NCI-H526 treated with DMSO at 0.1 percent for 48 hours (cell line): ENCODE measurements around the gene DLK1.

ENCODE experiments used
- DNase-seq: peaks from one replicate; lab custom pipeline; 2025; lab: John Stamatoyannopoulos, UW

Gene DLK1

GRCh38 chr14:100734031-100734990, 7.6 kb downstream of the DLK1 start:
- DNase-seq: no peak

GRCh38 chr14:100735271-100735670, 8.6 kb downstream of the DLK1 start:
- no peak for DNase-seq

GRCh38 chr14:100736269-100737180, 9.8 kb downstream of the DLK1 start:
- no peak for DNase-seq

DNA sequence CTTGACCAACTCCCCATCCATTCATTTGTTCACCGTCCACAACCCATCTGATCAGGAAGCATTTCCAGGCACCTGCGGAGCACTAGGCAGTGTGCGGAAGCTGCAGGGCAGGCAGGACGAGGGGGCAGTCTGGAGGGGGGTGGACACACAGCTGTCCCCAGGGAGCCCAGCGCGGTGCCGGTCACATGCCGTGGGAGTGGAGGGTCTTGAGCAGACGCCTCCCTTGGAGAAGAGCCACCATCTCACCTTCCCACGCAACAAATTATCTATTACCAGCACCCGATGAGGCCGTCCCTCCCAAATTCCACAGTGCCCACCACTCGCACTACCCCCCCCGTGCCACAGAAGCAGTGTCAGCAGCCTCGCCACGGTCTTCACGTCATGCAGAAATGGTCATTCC, 10.8 kb downstream of the DLK1 start:
- no peak for DNase-seq

DNA sequence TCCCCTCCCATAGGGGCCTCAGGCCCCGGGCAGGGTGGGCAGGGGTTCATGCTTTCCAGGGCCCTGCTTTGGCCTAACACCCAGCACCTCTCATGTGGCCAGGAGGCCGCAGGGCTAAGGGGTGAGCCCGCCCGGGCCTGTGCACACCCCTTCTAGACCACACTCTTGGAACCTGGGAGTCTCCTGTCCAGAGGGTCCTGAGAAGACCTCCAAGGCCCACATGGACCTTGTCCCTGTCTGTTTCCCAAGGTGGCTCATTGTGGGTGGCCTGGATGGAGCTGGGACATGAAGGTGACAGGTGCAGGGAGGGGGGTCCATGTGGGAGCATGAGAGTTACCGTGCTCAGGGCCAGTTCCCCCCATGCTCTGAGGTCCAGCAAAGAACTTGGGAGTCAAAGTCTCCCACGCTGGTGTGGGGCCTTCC, 11.6 kb downstream of the DLK1 start:
- no peak for DNase-seq

DNA sequence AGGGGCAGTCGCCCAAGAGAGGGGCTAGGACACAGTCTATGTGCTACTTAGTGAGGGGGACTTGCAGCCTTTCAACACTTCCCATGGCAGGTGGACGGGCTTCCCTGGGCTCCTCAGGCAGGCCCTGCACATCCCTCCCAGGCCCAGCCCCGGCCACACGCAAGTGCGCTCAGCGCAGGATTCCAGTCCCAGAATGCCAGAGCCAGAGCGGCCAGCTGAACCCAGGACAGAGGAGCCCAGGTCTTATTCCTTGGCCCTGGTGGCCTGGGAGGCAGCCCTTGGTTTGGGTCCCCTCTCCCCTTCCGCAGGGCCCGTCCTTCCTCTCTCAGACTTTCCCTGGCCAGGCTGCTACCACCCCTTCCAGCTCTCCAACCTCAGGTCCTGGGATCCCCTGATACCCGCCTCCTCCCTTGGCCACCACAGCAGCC, 12.0 kb downstream of the DLK1 start:
- no peak for DNase-seq

DNA sequence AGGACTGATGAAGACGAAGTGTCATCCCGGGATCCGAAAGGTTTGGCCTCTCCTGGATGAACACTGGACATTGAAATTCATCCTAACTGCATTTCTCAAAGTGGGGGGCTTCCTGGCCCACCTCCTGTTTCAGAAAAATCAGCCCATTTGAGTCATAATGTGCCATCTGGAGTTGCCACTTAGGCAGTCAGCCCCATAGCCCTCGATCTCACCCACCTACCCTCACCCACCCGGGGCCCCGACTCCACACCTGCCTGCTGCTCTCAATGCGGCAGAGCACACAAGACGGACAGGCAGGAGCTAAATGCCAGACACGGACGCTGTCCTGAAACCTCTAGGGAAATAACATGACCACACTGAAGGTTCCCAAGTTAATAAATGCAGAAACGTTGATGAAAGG, 12.6 kb downstream of the DLK1 start:
- DNase-seq: no peak

DNA sequence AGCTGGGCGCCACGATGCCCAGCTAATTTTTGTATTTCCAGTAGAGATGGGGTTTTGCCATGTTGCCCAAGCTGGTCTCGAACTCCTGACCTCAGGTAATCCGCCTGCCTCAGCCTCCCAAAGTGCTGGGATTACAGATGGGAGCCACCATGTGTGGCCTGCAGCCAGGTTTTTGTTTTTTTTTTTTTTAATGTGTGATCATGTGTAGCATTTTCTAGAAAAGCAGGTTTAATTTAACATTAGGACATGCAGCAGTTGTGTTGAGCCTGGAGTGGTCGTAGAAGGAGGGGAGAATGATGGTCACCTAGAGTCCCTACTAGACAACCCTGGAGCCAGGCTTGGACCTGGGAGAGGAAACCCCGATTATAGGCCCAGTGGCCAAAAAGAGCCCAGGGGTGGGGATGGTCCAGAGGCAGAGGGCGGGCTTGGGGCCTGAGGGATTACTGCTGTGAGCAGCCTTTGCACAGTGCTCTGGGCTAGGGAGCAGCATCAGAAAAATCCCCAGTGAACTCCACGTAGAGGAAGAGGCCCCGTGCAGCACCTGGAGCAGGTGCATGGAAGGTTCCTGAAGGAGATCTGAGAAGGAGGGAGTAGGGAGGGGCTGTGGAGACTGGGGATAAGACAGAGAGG, 13.6 kb downstream of the DLK1 start:
- no peak for DNase-seq

- DNase-seq: no peak
Observed at GRCh38 chr14:100740929-100741328, 14.2 kb downstream of the DLK1 start.

DNA sequence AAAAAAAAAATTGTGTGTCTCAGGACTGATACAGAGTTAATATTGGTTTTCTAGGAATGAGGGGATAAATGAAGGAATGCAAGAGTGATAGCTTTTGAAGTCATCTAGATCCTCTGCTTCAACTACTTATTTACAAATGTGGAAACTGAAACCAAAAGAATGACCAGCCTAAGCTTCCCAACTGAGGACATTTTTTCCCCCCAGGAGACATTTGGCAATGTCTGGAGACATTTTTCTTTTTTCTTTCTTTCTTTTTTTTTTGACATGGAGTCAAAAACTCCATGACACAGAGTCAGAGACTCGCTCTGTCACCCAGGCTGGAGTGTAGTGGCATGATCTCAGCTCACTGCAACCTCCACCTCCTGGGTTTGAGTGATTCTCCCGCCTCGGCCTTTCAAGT, 15.3 kb downstream of the DLK1 start:
- no peak for DNase-seq

DNA sequence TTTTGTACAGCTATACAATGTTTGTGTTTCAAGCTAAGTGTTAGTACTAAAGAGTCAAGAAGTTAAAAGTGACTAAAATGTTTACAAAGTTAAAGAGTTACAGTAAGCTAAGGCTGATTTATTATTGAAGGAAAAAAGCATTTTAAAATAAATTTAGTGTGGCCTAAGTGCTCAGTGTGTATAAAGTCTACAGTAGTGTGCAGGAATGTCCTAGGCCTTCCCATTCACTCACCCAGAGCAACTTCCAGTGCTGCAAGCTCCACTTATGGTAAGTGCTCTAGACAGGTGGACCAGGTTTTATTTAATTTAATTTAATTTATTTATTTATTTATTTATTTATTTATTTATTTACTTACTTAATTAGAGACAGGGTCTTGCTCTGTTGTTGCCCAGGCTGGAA, 19.6 kb downstream of the DLK1 start:
- no peak for DNase-seq

GRCh38 chr14:100747021-100747586, 20.4 kb downstream of the DLK1 start:
- no peak for DNase-seq

DNA sequence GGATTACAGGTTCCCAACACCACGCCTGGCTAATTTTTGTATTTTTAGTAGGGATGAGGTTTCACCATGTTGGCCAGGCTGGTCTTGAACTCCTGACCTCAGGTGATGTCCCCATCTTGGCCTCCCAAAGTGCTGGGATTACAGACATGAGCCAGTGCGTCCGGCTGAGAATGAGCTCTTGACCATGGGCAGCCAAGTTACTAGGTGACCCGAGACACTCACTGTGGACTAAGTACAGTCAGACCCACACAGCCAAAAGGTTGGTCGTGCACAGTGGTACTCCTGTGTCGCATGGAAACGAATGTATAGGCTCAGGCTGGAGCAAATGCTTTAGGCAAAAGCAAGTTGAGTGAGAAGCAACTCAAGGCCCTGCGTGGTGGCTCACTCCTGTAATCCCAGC, 21.0 kb downstream of the DLK1 start:
- DNase-seq: no peak

GRCh38 chr14:100748403-100748802, 21.7 kb downstream of the DLK1 start:
- DNase-seq: no peak

DNA sequence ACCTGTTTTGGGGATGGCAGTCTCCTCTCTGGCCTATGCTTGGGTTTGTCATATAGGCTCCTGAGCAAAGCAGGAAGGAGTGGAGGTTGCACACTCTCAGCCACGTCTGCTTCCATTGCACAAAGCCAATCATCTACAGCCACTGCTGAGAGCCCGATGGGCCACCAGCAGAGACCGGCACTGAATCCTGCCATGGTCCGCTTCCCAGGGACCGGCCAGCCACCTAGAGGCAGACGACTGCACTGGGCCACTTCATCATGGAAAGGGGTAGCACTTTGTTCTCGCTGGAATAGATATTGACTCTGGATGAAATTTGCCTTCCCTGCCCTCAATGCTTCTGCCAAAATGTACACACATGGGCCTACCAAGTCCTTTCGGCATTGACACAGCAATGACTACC, 22.3 kb downstream of the DLK1 start:
- no peak for DNase-seq

DNA sequence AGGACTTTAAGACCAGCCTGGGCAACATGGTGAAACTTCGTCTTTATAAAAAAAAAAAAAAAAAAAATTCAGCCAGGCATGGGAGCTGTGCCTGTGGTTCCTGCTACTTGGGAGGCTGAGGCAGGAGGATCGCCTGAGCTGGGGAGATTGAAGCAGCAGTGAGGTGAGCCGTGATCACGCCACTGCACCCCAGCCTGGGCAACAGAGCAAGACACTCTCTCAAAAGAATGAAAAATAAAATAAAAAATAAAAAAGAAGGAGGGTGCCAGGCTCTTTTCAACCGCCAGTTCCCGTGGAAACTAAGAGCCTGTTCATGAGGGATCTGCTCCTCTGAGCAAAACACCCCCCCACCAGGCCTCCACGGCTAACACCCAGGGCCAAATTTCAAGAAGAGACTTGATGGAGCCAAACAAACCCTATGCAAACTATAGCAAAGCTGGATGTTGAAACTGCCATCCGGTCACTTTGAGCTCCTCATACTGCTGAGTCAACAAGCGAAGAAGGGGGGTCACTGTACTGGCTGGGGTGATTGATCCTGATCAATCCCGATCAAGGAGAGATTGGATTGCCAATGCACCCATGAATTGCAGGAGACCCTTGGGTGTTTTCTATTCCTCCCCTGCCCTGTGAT, 23.4 kb downstream of the DLK1 start:
- DNase-seq: no peak

DNA sequence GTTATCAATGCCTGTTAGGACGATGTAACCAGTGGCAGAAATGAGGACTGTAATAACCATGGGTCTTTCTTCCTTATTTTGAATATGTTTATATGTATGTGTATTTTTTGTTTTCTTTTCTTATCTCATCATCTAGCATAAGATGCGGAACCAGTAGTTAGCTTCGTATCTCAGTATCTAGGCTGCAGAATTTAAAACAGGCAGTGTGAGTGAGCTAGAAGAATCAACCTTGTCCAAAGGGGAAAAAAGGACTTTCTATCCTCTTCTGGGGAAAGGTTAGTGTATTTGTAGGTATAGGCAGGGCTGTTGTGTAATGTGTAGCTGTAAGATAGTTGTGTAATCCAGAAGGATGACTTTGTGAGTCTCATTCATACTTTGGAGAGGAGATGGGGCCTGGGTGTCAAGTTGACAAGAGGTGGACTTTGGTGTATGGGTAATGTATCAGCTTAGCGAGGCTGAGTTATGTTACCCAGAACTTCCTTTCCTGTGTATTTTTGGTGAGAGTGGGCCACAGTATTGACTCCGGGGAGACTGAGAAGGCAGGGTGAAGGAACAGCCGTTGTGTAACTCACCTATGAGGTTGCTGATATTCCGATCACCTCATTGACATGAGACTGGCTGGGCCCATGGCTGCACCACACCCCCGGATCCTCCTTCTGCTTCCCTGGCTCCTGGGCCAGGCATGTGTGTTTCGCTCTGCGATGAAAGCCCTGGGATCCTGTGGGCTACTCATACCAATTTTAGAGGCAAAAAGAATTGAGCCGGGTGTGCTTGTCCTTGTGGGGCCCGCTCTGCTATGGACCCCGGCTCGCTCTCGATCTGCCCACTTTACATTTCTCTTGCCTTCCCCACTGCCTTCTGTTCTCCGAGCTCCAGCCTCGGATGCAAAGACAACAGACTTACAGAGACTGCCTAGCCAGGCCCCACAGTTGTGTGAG, 24.3 kb downstream of the DLK1 start:
- no peak for DNase-seq

DNA sequence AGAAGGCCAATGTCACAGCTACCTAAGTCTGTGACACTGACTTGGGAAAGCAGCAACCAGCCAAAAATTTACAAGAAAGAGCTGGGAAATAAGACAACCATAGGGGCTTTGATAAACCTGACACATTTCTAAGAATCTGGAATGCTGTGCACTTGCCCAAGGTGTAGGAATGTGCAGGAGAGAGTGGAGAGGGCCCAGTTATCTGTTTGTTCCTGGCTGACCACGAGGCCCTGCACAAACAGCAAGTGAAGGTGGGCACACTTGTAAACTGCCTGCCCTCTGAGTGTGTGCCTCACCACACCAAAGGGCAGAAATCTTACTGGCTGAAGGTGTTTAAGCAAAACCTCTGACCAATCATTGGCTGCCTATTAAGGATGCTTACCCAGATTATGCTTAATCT, 27.3 kb downstream of the DLK1 start:
- no peak for DNase-seq

DNA sequence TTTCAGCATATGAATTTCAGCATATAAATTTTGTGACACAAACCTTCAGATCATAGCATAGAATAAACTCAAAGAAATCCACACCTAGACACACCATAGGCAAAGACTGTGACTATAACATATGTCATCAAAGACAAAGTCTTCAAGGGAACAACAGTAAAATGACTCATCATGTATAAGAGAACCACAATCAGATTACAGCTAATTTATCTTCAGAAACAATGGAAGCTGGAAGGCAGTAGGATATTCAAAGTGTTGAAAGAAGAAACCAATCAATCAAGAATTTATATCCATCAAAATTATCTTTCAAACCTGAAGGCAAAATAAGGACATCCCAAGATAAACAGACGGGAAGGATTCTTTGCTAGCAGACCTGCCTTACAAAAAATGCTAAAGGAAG, 29.0 kb downstream of the DLK1 start:
- DNase-seq: no peak

DNA sequence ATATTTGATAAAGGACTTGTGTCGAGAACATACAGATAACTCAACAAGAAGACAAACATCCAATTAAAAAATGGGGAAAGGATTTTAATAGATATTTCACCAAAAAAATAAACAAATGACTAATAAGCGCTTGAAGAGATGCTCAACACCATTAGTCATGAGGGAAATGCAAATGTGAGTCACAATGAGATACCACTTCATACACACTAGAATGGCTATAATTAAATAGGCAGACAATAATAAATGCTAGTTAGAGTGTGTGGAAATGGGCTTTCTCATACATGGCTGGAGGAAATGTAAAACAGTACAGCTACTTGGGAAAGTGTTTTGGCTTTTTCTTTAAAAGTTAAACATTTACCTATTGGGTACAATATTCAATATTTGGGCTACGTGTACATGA, 34.8 kb downstream of the DLK1 start:
- DNase-seq: no peak
